BLaER1 (cell line): ENCODE results near the gene ABHD5.

ENCODE experiments used
- H3K27ac ChIP-seq: shearing (Covaris generic); formaldehyde crosslinking; 2 replicates; pipeline ENCODE4 v1.8.1; 2022
- H3K27me3 ChIP-seq: shearing (Covaris generic); formaldehyde crosslinking; 2 replicates; pipeline ENCODE4 v1.8.1; 2022
- H3K36me3 ChIP-seq: shearing (Covaris generic); formaldehyde crosslinking; 2 replicates; pipeline ENCODE4 v1.8.1; 2022
- H3K4me1 ChIP-seq: shearing (Covaris generic); formaldehyde crosslinking; 2 replicates; pipeline ENCODE4 v1.8.1; 2022
- H3K4me2 ChIP-seq: shearing (Covaris generic); formaldehyde crosslinking; 2 replicates; pipeline ENCODE4 v1.8.1; 2022
- H3K4me3 ChIP-seq: shearing (Covaris generic); formaldehyde crosslinking; 2 replicates; pipeline ENCODE4 v1.8.1; 2022
- H3K9ac ChIP-seq: shearing (Covaris generic); formaldehyde crosslinking; 2 replicates; pipeline ENCODE4 v1.8.1; 2022
- H3K9me3 ChIP-seq: shearing (Covaris generic); formaldehyde crosslinking; 2 replicates; pipeline ENCODE4 v1.8.1; 2022
- H4K20me1 ChIP-seq: shearing (Covaris generic); formaldehyde crosslinking; 2 replicates; pipeline ENCODE4 v1.8.1; 2022
- Cebpa-rat ChIP-seq: shearing (Covaris generic); IDR thresholded peaks from 2 replicates; pipeline ENCODE4 v1.8.1; 2022

ABHD5 gene

GRCh38 chr3:43779850-43780249 lies 89.1 kb downstream of the ABHD5 start:
- H4K20me1 ChIP-seq, result no peaks in the 10 kb centered on the region
- no peak for TF ChIP-seq Cebpa-rat
- peaks cover 12% of the 10 kb centered on the region for H3K4me1 ChIP-seq
- no peaks in the 10 kb centered on the region for H3K36me3 ChIP-seq
- peaks cover 16% of the 10 kb centered on the region for H3K9me3 ChIP-seq
- no peak overlapping the region for H3K4me3 ChIP-seq
- no peak overlapping the region for H3K4me2 ChIP-seq
- no peaks in the 10 kb centered on the region for H3K27me3 ChIP-seq
- no peak overlapping the region for H3K9ac ChIP-seq
- H3K27ac ChIP-seq, result no peak overlapping the region

GRCh38 chr3:43782541-43782940 lies 91.8 kb downstream of the ABHD5 start:
- Histone ChIP-seq H3K36me3 (no peaks in the 10 kb centered on the region), H3K4me3 (no peak overlapping the region), H3K27me3 (no peaks in the 10 kb centered on the region), H3K4me2 (peak overlapping the region; percentile 40), H3K9ac (no peak overlapping the region), H3K27ac (0 out of 2 replicates have a peak overlapping the region, but pooled peaks have one; percentile 5), H3K9me3 (peaks cover 16% of the 10 kb centered on the region), H3K4me1 (peaks cover 38% of the 10 kb centered on the region), H4K20me1 (no peaks in the 10 kb centered on the region)
- TF ChIP-seq Cebpa-rat, result no peak
